DMS153 (cell line): Measurements from ENCODE around the gene KIAA1210.
"Not testable (repeated sequence)": the region's sequence is repeated elsewhere in the genome, so short reads cannot be mapped to it uniquely, and the experiment has no call there.

Source experiments
- DNase-seq: peaks from one replicate; lab custom pipeline; 2025; lab: John Stamatoyannopoulos, UW

KIAA1210 gene

GRCh38 chrX:119036107-119037029 is 91.2 kb downstream of the KIAA1210 start:
- DNase-seq = no peak

DNA sequence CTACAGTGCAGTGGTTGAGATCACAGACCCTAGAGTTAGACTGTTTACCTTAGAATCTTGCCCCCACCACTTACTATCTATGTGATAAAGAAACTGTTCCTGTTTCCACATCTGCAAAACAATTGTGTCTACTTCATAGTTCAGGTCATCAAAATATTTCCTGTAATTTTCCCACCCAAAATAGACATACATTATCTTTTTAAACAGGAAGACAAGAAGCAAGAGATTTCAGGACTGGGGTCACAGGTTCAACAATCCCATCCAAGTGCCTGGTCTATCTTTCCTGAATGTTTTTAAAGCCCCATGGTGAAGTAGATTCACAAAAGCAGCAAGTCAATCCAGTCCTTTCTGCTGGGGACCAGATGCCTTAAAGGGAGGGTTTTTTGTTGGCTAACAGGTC is 96.6 kb downstream of the KIAA1210 start:
- DNase-seq = no peak

DNA sequence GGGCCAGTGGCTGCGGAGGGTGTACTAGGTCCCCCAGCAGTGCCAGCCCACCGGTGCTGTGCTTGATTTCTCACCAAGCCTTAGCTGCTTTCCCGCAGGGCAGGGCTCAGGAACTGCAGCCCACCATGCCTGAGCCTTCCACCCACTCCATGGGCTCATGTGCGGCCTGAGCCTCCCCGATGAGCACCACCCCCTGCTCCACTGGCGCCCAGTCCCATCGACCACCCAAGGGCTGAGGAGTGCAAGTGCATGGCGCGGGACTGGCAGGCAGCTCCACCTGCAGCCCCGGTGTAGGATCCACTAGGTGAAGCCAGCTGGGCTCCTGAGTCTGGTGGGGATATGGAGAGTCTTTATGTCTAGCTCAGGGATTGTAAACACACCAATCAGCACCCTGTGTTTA is 98.0 kb downstream of the KIAA1210 start:
- not testable (repeated sequence) for DNase-seq

GRCh38 chrX:119028733-119029330 is 98.8 kb downstream of the KIAA1210 start:
- DNase-seq = no peak
